GM21723 (cell line): Measurements from ENCODE around the gene MICAL1.

ENCODE experiments used
- ATAC-seq: cut with Tn5 transposase; IDR thresholded peaks from one replicate; pipeline ENCODE4 v1.9.1; 2021; ENCODE audit warnings: mild to moderate bottlenecking, moderate library complexity; ENCODE audit not compliant: unreplicated experiment

MICAL1 gene

GRCh38 chr6:109436041-109436440 lies 19.5 kb downstream of the MICAL1 start:
- no peak for ATAC-seq

- no peak for ATAC-seq
Measured at GRCh38 chr6:109434456-109434855, 21.1 kb downstream of the MICAL1 start.

- no peak for ATAC-seq
Measured at GRCh38 chr6:109429496-109429895, 26.1 kb downstream of the MICAL1 start.

GRCh38 chr6:109428889-109429477 lies 26.6 kb downstream of the MICAL1 start:
- no peak for ATAC-seq

GRCh38 chr6:109424946-109425345 lies 30.6 kb downstream of the MICAL1 start:
- no peak for ATAC-seq

- no peak for ATAC-seq
Measured at GRCh38 chr6:109421184-109421583, 34.4 kb downstream of the MICAL1 start.

- ATAC-seq, result no peak
Measured at GRCh38 chr6:109420751-109421150, 34.8 kb downstream of the MICAL1 start.

GRCh38 chr6:109417646-109418045 lies 37.9 kb downstream of the MICAL1 start:
- ATAC-seq, result no peak

- no peak for ATAC-seq
Measured at GRCh38 chr6:109411034-109411433, 44.5 kb downstream of the MICAL1 start.

- no peak for ATAC-seq
Measured at GRCh38 chr6:109406196-109406595, 49.4 kb downstream of the MICAL1 start.

GRCh38 chr6:109397020-109397419 lies 58.6 kb downstream of the MICAL1 start:
- ATAC-seq, result no peak

GRCh38 chr6:109396046-109396718 lies 59.4 kb downstream of the MICAL1 start:
- ATAC-seq, result no peak
